GM21367 (cell line): ENCODE data around the gene LHB.
"Not testable (repeated sequence)": the region's sequence is repeated elsewhere in the genome, so short reads cannot be mapped to it uniquely, and the experiment has no call there.

Experiments
- ATAC-seq: cut with Tn5 transposase; IDR thresholded peaks from one replicate; pipeline ENCODE4 v1.9.1; 2021; ENCODE audit not compliant: unreplicated experiment

The LHB gene

DNA sequence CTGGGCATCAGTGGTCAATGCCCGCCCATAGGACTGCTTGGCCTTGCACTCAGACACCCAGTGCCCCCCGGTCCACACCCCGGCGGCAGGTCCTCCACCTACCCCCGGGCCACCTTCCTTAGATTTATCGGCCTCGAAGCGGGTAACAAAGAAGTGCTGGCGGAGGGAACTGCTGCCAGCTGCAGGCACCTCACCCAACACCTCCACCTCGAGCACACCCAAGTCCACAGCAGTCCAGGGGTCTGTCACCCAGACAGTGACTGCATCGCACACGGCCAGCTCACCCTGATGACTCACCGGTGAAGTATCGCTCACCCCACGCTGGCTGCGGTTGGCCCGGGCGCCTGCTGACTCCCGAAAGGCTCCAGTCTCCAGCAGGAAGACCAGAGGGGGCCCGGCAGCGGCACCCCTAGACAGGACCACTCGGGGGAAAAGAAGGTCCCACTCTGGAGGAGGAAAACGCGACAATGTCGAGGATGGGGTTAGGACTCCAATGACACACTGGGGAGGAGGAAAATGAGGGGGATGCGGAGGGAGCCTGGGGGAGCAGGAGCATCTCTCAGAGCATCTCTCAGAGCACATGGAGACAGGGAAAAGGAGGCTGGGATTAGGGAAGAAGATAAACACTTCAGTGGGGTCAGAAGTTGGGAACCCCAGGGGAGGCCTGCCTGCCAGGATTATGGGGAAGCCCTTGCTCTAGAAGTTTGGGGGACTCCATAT lies 21.8 kb upstream of the LHB start:
- ATAC-seq = not testable (repeated sequence)

DNA sequence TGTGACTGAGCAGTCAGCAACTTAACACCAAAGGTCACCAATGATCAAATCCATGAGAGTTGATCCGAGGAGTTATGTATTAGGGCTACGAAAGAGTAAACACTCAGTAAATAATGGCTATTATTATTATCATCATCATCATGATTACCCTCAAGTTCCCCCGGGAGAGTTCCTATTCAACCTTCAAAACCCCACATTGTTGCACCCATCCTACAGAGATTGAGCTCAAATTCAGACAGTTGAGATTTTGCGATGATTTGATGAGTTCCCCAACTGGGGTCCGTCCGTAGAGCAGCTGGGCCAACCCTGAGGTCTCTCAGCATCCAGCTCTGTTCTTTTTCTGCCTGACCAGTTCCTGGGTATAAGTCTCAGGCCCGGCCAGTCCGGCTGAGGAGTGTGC lies 21.2 kb upstream of the LHB start:
- not testable (repeated sequence) for ATAC-seq

DNA sequence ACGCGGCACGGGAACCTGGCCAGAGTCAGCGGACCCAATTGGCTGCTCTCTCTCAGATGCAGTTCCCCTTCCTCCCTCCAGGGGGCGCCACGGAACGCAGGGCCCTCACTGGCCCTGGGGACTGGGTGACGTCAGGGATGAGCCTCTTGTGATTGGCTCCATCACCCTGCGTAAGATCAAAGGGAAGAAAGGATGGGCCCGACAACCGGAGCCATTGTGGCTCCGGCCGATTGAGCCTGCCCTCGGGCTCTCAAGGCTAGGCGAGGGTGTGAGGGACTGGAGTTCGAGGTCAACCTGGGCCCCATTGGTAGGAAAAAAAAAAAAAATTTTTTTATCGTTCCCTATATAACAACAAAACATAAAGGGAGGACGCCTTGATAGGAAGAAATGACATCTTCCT lies 19.9 kb upstream of the LHB start, which contains the start of gene CGB1:
CGB1 (minus strand) TSS at position 81 of the 400 bp plus-strand sequence. CDS start 184 bp downstream, outside the sequence.
- ATAC-seq = not testable (repeated sequence)

DNA sequence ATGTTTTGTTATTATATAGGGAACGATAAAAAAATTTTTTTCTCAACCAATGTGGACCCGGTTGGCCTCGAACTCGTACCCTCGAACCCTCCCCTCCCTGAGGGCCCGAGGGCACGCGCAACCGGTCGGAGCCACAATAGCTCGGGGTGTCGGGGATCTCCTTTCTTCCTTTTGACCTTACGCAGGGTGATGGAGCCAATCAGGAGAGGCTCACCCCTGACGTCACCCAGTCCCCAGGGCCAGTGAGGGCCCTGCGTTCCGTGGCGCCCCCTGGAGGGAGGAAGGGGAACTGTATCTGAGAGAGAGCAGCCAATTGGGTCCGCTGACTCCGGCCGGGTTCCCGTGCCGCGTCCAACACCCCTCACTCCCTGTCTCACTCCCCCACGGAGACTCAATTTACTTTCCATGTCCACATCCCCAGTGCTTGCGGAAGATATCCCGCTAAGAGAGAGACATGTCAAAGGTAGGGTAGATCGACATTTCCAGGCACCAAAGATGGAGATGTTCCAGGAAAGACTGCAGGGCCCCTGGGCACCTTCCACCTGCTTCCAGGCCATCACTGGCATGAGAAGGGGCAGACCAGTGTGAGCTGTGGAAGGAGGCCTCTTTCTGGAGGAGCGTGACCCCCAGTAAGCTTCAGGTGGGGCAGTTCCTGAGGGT lies 14.9 kb upstream of the LHB start, which contains the start of gene CGB2:
CGB2 (plus strand) TSS at position 249 of the 660 bp plus-strand sequence; CDS start at position 455, 206 bp downstream.
- not testable (repeated sequence) for ATAC-seq

DNA sequence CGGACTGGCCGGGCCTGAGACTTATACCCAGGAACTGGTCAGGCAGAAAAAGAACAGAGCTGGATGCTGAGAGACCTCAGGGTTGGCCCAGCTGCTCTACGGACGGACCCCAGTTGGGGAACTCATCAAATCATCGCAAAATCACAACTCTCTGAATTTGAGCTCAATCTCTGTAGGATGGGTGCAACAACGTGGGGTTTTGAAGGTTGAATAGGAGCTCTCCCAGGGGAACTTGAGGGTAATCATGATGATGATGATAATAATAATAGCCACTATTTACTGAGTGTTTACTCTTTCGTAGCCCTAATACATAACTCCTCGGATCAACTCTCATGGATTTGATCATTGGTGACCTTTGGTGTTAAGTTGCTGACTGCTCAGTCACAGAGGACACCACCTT lies 13.4 kb upstream of the LHB start:
- not testable (repeated sequence) for ATAC-seq

DNA sequence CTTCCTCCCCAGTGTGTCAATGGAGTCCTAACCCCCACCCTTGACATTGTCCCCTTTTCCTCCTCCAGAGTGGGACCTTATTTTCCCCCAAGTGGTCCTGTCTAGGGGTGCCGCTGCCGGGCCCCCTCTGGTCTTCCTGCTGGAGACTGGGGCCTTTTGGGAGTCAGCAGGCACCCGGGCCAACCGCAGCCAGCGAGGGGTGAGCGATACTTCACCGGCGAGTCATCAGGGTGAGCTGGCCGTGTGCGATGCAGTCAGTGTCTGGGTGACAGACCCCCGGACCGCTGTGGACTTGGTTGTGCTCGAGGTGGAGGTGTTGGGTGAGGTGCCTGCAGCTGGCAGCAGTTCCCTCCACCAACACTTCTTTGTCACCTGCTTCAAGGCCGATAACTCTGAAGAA lies 12.9 kb upstream of the LHB start:
- not testable (repeated sequence) for ATAC-seq

DNA sequence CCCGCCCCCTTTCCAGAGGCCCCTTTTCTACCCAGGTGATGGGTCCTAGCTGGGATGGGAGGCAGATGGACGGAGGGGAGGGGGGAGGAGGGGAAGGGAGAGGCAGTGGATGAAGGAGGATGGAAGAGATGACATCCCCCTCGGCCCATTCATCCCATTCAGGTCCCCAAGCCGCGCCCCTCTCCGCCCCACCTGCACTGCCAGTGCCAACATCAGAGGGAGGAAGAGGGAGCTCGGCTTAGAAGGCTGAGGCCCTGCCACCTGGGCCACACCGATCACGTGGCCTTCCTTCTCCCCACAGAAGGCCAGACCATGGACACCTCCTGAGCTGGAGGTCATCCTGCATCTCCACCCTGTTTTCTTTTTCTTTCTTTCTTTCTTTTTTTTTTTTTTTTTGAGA lies 11.8 kb upstream of the LHB start:
- ATAC-seq = not testable (repeated sequence)

DNA sequence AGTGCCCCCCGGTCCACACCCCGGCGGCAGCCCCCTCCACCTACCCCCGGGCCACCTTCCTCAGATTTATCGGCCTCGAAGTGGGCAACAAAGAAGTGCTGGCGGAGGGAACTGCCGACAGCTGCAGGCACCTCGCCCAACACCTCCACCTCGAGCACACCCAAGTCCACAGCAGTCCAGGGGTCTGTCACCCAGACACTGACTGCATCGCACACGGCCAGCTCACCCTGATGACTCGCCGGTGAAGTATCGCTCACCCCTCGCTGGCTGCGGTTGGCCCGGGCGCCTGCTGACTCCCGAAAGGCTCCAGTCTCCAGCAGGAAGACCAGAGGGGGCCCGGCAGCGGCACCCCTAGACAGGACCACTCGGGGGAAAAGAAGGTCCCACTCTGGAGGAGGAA lies 8.7 kb upstream of the LHB start:
- not testable (repeated sequence) for ATAC-seq

DNA sequence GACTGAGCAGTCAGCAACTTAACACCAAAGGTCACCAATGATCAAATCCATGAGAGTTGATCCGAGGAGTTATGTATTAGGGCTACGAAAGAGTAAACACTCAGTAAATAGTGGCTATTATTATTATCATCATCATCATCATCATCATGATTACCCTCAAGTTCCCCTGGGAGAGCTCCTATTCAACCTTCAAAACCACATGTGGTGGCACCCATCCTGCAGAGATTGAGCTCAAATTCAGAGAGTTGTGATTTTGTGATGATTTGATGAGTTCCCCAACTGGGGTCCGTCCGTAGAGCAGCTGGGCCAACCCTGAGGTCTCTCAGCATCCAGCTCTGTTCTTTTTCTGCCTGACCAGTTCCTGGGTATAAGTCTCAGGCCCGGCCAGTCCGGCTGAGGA lies 8.2 kb upstream of the LHB start:
- not testable (repeated sequence) for ATAC-seq

DNA sequence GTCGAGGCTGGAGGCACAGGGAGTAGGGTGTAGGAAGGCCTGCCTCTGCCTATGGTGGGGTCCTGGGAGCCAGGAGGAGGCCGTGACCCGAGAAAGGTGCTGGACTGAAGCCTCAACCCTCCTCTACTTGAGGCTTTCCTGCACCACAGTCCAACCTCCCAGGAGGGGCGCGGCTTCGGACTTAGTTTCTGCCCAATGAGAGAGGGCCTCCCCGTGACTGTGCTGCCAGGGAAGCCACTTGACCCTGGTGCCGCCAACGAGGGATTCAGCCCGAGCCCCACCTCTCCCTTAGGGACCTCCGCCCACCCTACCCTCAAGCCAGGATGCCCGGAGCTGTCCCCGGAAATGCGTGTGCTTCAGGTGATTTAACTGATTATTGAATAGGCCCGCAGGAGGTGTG lies 7.3 kb upstream of the LHB start, which contains the start of gene CGB3:
CGB3 (minus strand) TSS at position 101 of the 400 bp plus-strand sequence. CDS start 362 bp downstream, outside the sequence.
- ATAC-seq = not testable (repeated sequence)

DNA sequence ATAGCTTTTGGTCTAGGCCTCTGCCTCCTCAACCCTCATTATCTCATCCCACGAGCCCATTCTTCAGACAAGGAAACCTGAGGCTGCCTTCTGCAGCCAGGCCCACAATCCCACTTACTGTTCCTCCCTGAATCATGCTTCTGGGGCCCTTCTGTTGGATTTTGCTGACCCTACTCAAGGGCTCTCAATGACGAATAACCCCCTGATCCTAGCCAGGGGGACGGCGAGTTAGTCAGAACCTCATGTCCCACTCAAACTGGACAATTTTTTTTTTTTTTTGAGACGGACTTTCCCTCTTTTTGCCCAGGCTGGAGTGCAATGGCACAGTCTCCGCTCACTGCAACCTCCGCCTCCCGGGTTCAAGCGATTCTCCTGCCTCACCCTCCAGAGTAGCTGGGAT lies 5.2 kb upstream of the LHB start:
- no peak for ATAC-seq

DNA sequence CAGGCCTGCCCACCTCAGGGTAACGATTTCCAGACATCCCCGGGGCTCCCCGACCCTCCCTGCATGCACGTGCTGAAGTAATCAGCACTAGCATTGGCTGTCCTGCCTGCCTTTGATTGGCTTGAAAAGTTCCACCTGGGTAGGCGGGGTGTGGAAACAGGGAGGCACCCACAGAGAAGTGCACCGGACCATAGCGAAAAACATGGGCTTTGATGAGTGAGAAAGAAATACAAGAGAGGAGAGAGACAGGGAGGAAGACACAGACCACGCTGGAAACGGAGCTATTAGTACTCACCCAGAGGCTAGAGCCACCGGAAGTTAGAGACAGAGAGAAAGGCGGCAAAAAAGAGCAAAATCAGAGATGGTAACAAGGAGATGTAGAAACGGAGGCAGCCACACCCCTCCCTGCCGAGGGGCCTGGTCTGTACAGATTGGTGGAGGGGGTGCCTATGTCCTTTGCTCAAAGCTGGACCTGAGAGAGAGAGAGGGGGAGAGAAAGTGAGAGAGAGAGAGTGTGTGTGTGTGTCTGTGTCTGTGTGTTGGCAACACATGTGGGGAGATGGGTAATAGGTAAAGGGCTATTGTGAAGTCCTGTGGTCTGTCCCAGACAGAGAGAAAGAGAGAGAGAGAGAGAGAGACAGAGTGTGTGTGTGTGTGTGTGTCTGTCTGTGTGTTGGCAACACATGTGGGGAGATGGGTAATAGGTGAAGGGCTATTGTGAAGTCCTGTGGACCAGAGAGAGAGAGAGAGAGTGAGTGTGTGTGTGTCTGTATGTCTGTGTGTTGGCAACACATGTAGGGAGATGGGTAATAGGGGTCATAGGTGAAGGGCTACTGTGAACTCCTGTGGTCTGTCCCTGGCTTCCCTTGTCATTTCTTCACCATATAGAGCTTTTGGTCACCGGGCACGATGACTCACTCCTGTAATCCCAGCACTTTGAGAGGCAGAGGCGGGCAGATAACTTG lies 4.3 kb upstream of the LHB start:
- no peak for ATAC-seq

DNA sequence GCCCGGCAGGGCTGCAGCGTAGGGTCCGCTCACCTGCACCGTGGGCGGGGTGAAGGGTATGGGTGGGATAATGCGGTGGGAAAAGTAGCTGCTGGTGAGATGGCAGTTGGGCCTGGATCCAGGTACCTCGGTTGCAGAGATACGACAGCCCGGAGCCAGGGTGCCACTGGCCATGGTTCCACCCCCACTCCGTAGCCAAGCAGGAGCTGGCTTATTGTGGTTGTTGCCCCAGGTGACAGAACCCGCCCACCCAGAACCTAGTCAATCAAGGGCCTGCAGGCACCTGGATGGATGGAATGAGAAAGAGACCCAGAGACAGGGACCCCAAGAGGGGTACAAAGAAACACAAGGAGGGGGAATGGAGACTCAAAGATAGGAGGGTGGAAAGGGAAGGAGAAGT lies 3.5 kb upstream of the LHB start:
- ATAC-seq = no peak

DNA sequence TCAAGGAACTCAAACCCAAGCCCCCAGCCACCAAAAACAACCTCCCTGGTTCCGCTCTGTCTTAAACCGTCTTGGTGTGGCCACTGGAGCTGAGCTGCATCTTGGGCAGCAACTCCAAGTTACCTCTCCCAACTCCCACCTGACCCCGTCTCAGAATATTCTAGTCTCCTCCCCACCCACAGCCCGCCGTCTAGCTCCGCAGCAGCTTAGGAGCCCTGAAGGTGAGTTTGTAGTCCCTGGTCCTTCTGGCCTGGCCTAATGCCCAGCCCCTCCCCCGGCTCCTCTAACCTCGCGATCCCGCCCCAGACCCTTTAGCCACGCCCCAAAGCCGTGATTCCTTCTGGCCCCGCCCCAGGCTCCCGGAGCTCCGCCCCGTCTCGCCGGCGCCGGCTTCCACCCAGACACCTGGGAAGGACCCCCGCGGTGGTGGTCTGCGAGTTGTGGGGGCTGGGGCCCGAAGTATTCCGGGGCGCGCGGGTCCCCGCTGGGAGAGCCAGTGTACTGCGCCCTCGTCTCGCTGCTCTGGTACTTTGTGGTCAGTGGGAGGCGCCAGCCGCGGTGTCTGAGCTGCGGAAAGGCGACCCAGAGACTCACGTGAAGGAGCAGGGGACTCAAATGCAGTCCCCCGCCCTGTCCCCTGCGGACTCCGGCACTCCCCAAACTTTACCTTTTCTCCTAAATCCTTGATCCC lies 2.5 kb upstream of the LHB start:
- ATAC-seq = no peak

DNA sequence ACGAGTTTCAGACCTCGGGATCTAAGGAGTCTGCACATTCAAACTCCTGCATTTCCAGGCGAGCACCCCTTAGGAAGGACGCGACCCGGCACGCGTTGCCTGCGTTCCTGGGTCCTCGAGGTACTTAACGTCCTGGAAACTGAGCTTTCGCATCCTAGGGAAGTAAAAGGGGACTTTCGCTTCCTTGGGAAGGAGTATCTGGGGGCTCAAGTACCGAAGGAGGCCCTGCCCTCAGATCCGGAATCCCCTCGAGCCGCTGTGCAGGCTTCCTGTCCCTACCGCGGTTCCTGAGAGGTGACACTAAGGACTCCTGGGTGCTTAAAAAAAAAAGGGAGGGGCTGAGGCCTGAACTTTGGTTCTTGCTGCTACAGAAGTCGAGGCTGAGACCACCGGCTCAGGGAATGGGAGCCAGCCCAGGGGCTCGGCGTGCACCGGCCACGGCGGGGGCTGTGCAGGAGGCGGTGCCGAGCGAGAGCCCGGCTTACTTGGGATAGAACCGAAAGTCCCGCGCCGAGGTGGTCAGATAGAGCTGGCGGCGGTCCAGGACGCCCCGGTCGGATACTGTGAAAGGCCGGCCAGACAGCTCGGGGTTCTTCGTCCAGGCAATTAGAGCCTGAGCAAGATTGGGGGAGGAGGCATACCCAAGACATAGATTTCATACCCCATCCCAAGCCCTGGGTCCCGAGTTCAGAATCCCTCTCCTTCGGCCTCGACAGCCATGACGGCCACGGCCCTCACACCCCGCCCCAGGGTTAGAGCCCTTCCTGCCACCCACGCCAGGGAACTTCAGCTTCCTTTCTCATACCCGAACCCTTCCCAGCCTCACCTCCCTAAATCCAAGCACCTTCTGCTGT lies 1.7 kb upstream of the LHB start:
- not testable (repeated sequence) for ATAC-seq

DNA sequence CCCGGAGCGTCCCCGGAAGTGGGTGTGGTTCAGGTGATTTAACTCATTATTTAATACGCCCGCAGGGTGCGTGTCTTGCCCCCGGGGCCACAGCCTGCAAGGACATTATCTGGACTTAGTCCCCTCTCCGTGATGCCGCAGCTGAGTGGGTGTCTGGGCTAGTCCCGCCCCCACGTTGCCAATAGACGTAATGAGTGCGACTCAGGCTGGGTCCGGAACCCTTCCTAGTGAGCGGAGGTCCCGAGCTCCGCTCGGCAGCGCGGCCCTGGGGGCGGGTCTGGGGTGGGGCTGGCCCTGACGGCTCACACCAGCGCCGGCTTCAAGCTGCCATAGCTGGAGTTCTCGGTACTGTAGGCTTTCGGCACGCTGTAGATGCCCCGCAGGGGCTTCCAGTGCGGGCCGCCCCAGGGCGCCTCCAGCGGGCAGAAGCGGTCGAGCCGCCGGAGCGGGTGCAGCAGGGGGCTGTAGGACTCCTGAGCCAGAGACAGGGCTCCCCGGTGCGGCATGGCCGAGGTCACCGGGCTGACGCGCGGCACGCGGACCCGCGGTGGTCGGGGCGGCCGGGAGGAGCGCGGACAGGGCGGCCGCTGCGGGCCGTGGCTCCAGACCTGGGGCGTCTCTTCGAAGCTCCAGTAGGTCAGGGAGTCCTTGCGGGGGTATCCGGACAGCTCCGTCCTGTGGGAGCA lies 918 bp upstream of the LHB start:
- ATAC-seq = no peak

DNA sequence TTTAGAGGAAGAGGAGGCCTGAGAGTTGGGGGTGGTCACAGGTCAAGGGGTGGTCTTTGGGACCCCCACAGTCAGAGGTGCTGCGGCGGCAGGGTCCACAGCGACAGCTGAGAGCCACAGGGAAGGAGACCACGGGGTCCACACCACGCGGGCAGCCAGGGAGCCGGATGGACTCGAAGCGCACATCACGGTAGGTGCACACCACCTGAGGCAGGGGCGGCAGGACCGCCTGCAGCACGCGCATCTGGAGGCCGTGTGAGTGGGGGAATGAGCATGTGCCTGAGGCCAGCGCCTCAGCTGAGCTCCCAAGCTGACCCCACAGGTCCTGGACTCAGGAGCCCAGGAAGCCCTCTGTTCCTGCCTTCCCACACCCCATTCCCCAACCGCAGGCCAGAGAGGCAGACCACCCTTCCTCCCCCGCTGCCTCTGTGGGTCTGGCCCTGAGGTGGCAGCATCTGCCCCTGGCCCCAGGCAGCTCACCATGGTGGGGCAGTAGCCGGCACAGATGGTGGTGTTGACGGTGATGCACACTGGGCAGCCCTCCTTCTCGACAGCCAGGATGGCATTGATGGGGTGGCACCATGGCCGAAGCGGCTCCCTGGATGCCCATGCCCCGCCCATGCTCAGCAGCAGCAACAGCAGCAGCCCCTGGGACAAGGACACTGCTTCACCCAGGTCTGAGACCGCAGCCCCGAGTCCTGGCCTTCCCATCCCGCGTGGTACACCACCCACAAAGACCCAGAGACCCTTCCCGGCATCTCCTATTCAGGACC lies 638 bp downstream of the LHB start:
- ATAC-seq = no peak

DNA sequence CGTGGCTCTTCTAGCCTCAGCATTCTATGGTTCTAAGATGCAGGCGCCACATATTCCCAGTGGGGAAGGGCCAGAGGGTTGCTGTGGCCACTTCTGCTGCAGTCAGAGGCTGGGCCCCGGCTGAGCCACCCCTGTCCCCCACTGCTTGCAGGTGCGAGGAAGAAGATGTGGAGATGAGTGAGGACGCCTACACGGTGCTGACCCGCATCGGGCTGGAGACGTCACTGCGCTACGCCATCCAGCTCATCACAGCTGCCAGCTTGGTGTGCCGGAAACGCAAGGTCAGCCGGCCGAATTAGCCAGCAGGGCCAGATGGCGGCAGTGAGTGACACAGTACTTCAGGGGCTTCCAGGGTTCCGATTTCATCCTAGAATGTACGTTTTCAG lies 2.0 kb downstream of the LHB start:
- no peak for ATAC-seq
